ENCODE measurements around the gene MB21D2.

The MB21D2 gene

GRCh38 chr3:192888190-192888589 lies 29.5 kb downstream of the MB21D2 start:
- no peak overlapping the region for H3K27ac ChIP-seq (replicated peaks)
- no peak overlapping the region for H3K4me3 ChIP-seq (replicated peaks; ENCODE audit: insufficient read depth, low read length)
- no peak for DNase-seq (ENCODE audit: low read depth in 1 of 2, low spot score in 1 of 2)

GRCh38 chr3:192887701-192888100 lies 30.0 kb downstream of the MB21D2 start:
- no peak for TF ChIP-seq REST (IDR thresholded peaks at IDR 0.05; ENCODE audit: insufficient replicate concordance, low read depth)
- TF ChIP-seq POLR2AphosphoS5 (IDR thresholded peaks at IDR 0.05; ENCODE audit: low read depth) = no peak
- TF ChIP-seq SPI1 (IDR thresholded peaks at IDR 0.05; ENCODE audit: borderline replicate concordance, low read depth) = no peak
- no peak for TF ChIP-seq GABPA (IDR thresholded peaks at IDR 0.05; ENCODE audit: low read depth)
- TF ChIP-seq CTCF (IDR thresholded peaks at IDR 0.05; ENCODE audit: insufficient read depth, low read length) = no peak
- Histone ChIP-seq H3K27ac (replicated peaks) (no peak overlapping the region), H3K27me3 (ENCODE audit: insufficient read depth, poor library complexity, severe bottlenecking) (no peaks in the 10 kb centered on the region), H3K4me3 (replicated peaks; ENCODE audit: insufficient read depth, low read length) (no peak overlapping the region)
- no peak for DNase-seq (ENCODE audit: low read depth in 1 of 2, low spot score in 1 of 2)

More at GRCh38 chr3:192888190-192888589, 29.5 kb downstream of the MB21D2 start:
- no peak for TF ChIP-seq REST (IDR thresholded peaks at IDR 0.05; ENCODE audit: insufficient replicate concordance, low read depth)
- no peak for TF ChIP-seq CTCF (IDR thresholded peaks at IDR 0.05; ENCODE audit: insufficient read depth, low read length)
- no peak for TF ChIP-seq SPI1 (IDR thresholded peaks at IDR 0.05; ENCODE audit: borderline replicate concordance, low read depth)
- no peak for TF ChIP-seq GABPA (IDR thresholded peaks at IDR 0.05; ENCODE audit: low read depth)
- no peak for TF ChIP-seq POLR2AphosphoS5 (IDR thresholded peaks at IDR 0.05; ENCODE audit: low read depth)
- no peaks in the 10 kb centered on the region for H3K27me3 ChIP-seq (ENCODE audit: insufficient read depth, poor library complexity, severe bottlenecking)

- H3K27ac ChIP-seq (replicated peaks) = no peak overlapping the region
Observed at GRCh38 chr3:192887047-192887446, 30.6 kb downstream of the MB21D2 start.

More at GRCh38 chr3:192887047-192887446, 30.6 kb downstream of the MB21D2 start:
- H3K27me3 ChIP-seq (ENCODE audit: insufficient read depth, poor library complexity, severe bottlenecking) = no peaks in the 10 kb centered on the region
- H3K4me3 ChIP-seq (replicated peaks; ENCODE audit: insufficient read depth, low read length) = no peak overlapping the region
- TF ChIP-seq CTCF (IDR thresholded peaks at IDR 0.05; ENCODE audit: insufficient read depth, low read length) (no peak), GABPA (IDR thresholded peaks at IDR 0.05; ENCODE audit: low read depth) (no peak), POLR2AphosphoS5 (IDR thresholded peaks at IDR 0.05; ENCODE audit: low read depth) (no peak), REST (IDR thresholded peaks at IDR 0.05; ENCODE audit: insufficient replicate concordance, low read depth) (no peak), SPI1 (IDR thresholded peaks at IDR 0.05; ENCODE audit: borderline replicate concordance, low read depth) (no peak)
- DNase-seq (ENCODE audit: low read depth in 1 of 2, low spot score in 1 of 2) = no peak
